A673 (cell line): ENCODE measurements around the gene TNRC6C.

Experiments used
- CTCF ChIP-seq: fragments of 300-800, 200-600 bp; sonication (generic); conservative IDR thresholded peaks from 2 replicates; pipeline ENCODE4 v1.5.1; 2017; ENCODE audit warnings: low read depth, mild to moderate bottlenecking, antibody characterized with exemption, low read length, moderate library complexity, mixed read lengths
- EZH2 ChIP-seq: fragments of 200-600 bp; sonication (generic); IDR thresholded peaks from 2 replicates; pipeline ENCODE4 v1.6.1; 2017; ENCODE audit warnings: borderline replicate concordance, low read depth, mild to moderate bottlenecking, mixed read lengths, antibody characterized with exemption, low read length; ENCODE audit not compliant: poor library complexity, severe bottlenecking

- TF ChIP-seq CTCF, result no peak
- TF ChIP-seq EZH2, result no peak
These were observed 28.5 kb upstream of the TNRC6C start for GRCh38 chr17:77929871-77930436.
